ENCODE data around the gene RPL6.
A peak's percentile ranks its signal among the peaks of the same experiment; 100 is the strongest.
"Not testable (repeated sequence)": the region's sequence is repeated elsewhere in the genome, so short reads cannot be mapped to it uniquely, and the experiment has no call there.

Gene RPL6
- 169 to 391 (median 289) reads per million in 17 experiments for total RNA-seq

- DNase-seq, result peak; percentile 89 to 97 (median 92)
These were observed at the start of gene RPL6 for GRCh38 chr12:112409064-112409905. Gene RPL6, minus strand, starts transcription at chr12:112409605. Its CDS starts 949 bp downstream, at chr12:112408656.

- DNase-seq, result no peak
These were observed 49.3 kb upstream of the RPL6 start for GRCh38 chr12:112458751-112459150.

GRCh38 chr12:112458330-112458729 is 48.9 kb upstream of the RPL6 start:
- no peak for DNase-seq

GRCh38 chr12:112457142-112457541 is 47.7 kb upstream of the RPL6 start:
- not testable (repeated sequence) for DNase-seq

DNA sequence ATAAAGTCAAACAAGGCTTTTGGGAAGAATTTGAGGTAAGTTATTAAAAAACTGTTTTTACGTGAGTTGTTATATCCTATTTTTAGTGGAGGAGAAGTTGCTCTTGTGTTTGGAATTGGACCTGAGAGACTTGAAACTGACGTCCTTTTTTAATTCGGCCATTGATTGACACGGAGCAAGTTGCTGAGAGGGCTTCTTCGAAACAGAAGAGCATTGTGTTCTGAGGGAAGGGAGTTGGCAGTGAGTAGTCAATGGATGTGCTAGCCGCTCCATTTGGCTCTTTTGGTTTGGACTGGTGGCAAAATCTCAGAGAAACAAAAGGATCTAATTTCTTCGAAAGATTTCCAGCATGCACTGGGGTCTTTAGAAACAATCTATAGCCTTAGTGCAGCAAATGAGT is 46.6 kb upstream of the RPL6 start:
- no peak for DNase-seq

GRCh38 chr12:112450725-112451124 is 41.3 kb upstream of the RPL6 start:
- no peak for DNase-seq

- not testable (repeated sequence) for DNase-seq
These were observed 38.8 kb upstream of the RPL6 start for GRCh38 chr12:112448165-112448564.

DNA sequence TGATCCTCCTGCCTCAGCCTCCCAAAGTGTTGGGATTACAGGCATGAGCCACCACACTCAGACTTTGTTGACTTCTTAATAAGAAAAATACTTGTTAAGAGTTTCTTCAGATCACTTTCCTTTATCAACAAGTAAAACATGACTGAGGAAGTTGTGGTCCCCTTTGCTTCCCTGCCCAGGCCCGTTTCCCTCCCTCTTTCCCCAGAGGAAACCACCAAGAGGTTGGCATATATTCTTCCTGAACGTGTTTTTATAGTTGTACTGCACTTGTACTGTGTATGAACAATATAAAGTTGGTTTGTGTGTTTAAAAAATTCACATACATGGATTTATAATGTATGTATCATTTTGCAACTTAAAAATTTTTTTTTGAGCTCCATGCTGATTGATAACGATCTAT is 37.7 kb upstream of the RPL6 start:
- DNase-seq, result peak in 2 of 4 experiments; percentile 11 to 12

DNA sequence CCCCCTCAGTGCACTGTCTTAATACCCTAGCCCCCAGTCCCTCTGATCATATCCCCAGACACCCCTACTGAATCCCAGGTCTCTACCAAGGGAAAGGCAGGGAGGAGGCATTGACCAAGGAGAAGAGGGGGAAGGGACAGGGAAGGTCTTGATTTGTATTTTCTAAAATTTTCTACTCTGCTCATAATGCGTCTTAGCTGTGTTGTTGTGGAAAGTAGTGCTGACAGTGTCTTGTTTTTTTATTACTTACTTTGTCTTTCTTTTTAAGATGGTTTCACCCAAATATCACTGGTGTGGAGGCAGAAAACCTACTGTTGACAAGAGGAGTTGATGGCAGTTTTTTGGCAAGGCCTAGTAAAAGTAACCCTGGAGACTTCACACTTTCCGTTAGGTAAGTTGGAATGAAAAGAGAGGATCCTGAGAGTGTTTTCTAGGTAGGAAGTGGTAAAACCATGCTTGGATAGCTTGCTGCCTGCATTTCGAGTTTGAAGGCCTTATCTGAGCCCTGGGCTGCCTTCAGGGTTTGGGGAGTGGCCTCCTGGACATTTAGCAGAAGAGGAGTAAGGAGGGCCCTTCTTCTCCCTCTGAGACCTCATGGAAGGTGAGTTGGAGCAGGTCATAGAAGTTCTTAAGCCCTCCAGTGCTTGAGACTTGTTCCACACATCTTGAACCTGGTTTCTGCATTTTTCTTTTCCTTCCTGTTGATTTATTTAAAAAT is 36.8 kb upstream of the RPL6 start:
- no peak for DNase-seq

DNA sequence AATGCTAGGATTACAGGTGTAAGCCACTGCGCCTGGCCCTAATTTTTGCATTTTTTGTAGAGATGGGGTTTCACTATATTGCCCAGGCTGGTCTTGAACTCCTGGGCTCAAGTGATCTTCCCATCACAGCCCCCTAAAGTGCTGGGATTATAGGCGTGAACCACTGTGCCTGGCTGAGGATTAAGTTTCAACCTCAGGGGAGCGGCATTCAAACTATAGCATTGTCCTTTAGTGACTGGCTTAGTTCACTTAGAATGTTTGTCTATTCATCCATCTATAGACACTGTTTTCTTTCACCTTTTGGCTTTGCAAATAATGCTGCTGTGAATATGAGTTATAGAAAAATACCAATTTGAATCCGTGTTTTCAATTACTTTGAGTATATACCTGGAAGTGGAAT is 34.5 kb upstream of the RPL6 start:
- DNase-seq, result no peak

- not testable (repeated sequence) for DNase-seq
These were observed 31.2 kb upstream of the RPL6 start for GRCh38 chr12:112440653-112441052.

DNA sequence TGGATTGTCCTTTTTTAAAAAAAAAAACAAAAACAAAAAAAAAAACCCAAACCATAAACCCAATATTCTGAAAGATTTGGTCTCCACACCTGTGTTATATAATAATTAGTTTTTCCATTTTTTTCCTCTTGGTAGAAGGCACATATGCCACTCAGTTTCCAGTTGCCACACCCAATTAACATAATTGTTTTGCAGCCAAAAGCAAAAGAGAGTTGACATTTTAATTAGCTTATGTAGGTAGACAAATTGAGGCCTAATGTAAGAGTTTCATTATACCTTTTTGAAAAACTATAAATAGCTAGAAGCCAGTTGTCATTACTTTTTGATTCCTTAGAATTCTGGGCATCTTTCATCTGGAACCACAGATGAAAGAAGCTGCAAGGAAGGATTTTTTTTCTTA is 30.4 kb upstream of the RPL6 start:
- DNase-seq, result no peak

DNA sequence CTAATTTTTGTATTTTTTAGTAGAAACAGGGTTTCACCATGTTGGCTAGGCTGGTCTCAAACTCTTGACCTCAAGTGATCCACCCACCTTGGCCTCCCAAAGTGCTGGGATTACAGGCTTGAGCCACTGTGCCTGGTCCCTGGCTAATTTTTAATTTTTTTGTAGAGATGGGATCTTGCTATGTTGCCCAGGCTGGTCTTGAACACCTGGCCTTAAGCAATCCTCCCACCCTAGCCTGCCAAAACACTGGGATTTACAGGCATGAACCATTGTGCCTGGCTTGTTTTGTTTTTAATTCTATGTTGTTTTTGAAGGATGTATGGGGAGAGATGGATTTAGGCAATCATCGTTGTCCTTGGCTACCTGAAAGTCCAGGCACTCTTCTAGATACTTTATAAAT is 29.2 kb upstream of the RPL6 start:
- not testable (repeated sequence) for DNase-seq

- no peak for DNase-seq
These were observed 24.1 kb upstream of the RPL6 start for GRCh38 chr12:112433551-112433950.

DNA sequence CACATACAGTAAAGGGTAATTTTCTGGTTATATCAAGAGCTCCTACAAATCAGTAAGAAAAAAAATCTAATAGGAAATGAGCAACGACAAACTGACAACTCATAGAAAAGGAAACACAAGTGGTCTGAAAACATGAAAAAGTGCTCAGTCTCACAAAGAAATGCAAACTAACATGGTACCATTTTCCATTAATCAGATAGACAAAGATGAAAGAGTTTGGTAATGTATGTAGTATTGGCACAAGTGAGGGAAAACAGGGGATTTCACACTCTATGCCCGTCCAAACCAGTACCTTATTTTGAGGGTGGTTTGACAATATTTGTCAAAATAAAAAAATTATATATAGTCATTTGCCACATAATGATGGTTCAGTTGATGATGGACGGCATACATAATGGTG is 22.6 kb upstream of the RPL6 start:
- no peak for DNase-seq

GRCh38 chr12:112430929-112431328 is 21.5 kb upstream of the RPL6 start:
- peak in 2 of 4 experiments; percentile 10 to 11 for DNase-seq

- DNase-seq, result no peak
These were observed 18.4 kb upstream of the RPL6 start for GRCh38 chr12:112427760-112428159.

DNA sequence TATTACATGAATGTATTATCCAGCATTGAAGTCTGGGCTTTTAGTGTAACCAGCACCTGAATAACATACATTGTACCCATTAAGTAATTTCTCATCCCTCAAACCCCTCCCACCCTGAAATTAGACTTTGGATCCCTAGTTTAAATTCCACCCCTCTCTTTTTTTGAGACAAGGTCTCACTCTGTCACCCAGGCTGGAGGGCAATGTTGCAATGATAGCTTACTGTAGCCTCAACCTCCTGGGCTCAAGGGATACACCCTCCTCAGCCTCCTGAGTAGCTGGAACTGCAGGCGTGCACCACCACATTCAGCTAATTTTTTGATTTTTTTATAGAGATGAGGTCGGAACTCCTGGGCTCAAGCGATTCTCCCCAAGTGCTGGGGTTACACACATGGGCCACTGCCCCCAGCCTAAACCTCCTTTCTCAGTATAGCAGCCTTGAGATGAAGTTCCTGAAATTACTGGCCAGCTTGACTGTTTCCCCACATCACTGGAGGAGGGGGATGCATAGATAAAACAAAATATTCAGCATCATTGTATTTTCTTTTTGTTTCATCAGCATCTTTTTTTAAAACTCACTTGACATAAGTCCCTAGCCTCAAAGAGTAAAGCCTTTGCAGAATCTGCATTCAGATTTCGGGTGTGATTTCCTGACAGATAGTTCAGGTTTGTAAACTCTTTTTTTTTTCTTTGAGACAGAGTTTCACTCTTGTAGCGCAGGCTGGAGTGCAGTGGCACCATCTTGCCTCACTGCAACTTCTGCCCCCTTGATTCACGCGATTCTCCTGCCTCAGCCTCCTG is 16.4 kb upstream of the RPL6 start:
- no peak for DNase-seq

- no peak for DNase-seq
These were observed 14.7 kb upstream of the RPL6 start for GRCh38 chr12:112424126-112424525.

DNA sequence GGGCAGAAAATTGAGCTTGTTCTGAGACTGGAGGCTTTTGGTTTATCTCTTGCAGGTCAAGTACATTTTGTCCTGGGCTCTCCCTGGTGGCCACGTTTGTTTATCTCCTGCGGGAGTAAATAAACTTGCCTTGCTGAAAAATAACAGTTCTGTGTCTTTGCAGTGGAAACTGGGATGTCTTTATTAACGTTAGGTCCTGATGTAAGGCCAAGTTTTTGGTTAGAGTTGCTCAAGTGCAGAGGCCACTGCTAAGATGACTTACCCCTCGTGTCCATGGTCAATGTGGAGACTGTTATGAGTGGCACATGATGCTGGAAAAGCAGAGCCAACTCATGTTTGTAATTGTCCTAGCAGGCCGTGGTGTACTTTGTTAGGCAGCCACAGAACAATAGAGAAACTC is 13.1 kb upstream of the RPL6 start:
- no peak for DNase-seq

DNA sequence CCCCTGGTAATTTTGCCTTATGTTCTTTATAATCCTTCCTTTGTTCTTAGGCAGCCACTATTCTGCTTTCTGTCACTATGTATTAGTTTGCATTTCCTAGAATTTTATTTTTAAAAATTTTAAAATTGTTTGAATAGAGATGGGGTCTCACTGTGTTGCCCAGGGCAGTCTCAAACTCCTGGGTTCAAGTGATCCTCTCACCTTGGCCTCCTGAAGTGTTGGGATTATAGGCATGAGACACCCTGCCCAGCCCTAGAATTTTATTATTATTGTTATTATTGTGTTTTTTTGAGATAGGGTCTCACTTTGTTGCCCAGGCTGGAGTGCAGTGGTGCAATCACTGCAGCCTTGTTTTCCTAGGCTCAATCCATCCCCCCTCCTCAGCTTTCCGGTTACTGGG is 12.0 kb upstream of the RPL6 start:
- DNase-seq, result no peak

- DNase-seq, result no peak
These were observed 11.3 kb upstream of the RPL6 start for GRCh38 chr12:112420740-112421139.

Measured in suppressor macrophage (primary cell).